HCEC 1CT (cell line): ENCODE results near the gene ATP1B1.
"Not testable (repeated sequence)": the region's sequence is repeated elsewhere in the genome, so short reads cannot be mapped to it uniquely, and the experiment has no call there.

Experiments used
- DNase-seq: peaks from one replicate; pipeline ENCODE4 v3.0.0-alpha.2; 2017

ATP1B1 gene

DNA sequence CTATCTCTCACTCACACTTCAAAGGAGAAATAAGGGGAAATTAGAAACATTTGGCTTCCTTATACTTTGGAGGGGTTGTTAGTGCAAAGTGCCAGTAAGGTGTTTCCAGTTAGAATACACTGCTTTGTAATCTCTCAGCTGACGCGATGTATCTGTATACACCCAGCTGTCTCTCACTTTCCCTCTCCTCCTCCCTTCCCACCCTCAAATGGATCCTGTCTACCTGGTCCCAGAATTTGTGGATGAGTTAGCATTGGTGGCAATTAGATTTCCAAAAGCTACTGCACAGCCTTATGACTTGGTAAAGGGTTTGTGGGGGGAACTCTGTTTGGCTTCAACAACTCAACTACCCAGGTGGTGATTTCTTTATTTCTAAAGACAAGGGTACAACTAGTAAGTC lies 10.5 kb downstream of the ATP1B1 start:
- DNase-seq: no peak

GRCh38 chr1:169117599-169117998 lies 11.1 kb downstream of the ATP1B1 start:
- no peak for DNase-seq

DNA sequence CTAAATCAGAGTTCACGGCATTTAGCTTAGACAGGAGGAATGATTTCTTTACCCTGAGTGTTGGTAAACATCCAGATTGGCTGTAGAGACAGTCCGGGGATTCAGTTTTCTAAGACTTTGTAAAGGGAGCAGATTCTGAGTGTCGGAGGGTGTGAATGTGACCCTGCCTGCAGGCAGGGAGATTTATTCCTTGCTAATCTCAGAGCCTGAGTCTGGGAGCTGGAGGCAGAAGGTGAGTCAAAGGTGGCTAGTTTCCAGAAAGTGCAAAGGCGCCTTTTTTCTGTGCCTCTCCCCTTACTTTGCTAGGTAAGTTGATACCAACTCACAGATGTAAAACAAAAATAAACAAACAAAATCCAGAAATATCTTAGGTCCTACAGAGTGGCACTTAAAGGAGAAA lies 11.7 kb downstream of the ATP1B1 start:
- DNase-seq: no peak

GRCh38 chr1:169119405-169119804 lies 12.9 kb downstream of the ATP1B1 start:
- DNase-seq: peak; percentile 83

DNA sequence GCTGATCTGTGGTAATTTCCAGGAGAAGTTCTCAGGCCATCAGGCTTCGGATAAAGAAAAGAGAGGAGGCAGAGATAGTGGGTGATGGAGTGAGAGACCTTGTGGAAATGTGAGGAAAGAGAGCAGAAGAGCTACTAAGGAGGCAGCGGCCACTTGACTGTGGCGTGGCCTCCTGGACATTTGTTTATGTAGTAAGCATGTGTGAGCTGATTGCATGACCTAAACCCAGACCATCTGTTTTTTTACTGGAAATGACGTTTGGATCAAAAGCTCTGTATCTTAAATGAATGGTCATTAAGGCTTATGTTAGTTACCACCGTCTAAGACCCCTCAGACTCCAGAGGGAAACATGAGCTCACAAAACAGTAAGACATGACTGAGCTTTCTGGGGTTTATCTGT lies 13.6 kb downstream of the ATP1B1 start:
- DNase-seq: peak; percentile 31

GRCh38 chr1:169121146-169121923 lies 14.8 kb downstream of the ATP1B1 start:
- DNase-seq: peak; percentile 30

DNA sequence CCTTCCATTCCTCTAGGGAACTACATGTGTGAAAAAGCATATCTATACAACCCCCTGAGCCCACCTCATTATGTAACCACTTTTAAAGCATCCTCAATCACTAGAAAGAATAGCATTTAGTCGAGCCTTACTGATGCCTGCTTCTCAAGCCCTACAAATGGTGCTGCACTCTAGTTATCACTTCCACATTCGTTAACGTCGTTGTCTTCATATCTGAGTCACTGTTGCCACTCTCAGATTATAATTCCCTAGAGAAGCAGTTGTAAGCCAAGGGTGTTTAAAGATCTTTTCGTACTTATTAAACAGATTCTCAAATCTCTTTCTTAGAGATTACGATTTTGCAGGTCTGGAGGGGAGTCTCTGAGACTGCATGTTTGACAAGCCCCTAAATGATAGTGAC lies 16.5 kb downstream of the ATP1B1 start:
- DNase-seq: no peak

GRCh38 chr1:169124459-169124858 lies 18.0 kb downstream of the ATP1B1 start:
- no peak for DNase-seq

GRCh38 chr1:169125597-169125996 lies 19.1 kb downstream of the ATP1B1 start:
- not testable (repeated sequence) for DNase-seq

DNA sequence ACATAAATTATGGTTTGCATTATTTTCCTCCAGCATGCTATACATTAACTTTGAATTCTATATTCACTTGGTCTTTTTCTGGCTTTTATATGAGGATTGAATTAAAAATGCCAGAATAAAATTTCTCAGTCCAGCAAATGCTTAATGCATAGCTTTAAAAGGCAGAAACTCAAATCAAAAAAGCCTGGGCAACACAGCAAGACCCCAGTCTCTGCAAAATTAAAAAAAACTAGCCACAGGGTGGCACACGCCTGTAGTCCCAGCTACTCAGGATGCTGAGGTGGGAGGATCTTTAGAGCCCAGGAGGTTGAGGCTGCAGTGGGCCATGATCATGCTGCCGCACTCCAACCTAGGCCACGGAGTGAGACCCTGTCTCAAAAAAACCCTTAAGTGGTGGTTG lies 19.8 kb downstream of the ATP1B1 start:
- no peak for DNase-seq

GRCh38 chr1:169127305-169127704 lies 20.8 kb downstream of the ATP1B1 start:
- no peak for DNase-seq

DNA sequence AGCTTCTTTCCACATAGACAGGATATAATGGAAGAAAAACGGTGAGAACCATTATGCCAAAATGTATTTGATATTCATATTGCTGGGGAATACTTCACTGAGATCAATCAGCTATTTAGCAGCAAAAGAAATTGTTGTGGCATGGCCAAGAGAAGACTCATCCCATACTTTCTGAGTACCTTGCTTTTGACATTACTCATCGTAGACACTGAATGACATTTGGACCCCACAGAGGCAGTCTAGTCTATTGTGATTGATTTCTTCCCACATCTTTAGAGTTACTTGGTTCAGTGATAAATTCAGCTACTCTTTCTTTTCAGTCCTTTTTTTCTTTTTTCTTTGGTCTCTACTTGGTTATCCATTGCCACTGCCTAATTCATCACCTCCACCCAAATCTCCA lies 22.1 kb downstream of the ATP1B1 start:
- DNase-seq: no peak

DNA sequence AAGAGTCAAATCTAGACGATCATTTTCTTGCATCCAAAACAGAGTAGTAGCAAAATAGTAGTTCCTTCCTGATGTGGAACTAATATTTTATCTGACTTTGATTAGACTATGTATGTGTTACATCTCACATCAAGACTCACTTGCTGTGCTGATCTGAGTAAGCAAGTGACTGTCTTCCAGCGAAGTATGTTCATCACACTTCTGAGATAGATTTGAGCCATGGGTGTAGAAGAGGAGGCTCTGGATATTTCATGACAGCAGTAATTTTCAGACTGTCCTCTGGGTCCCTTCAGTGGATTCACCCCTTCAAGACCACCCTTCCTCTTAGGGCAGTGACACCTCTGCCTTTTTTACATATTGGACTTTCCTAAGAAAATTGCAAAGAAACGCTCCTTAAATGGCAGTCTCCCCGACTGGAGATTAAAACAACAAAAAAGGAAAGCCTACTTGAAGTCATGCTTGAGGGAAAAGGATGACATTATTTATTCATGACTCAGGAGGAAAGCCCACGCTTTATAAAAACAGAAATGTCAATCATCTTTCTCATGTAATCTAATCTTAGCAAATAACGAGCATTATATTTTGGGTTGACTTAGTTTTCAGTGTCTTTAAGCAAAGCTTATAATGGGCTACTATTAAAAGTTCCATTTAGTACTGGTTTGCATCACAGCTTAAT lies 22.8 kb downstream of the ATP1B1 start:
- DNase-seq: peak; percentile 36

- no peak for DNase-seq
Observed at GRCh38 chr1:169130683-169131082, 24.2 kb downstream of the ATP1B1 start.

DNA sequence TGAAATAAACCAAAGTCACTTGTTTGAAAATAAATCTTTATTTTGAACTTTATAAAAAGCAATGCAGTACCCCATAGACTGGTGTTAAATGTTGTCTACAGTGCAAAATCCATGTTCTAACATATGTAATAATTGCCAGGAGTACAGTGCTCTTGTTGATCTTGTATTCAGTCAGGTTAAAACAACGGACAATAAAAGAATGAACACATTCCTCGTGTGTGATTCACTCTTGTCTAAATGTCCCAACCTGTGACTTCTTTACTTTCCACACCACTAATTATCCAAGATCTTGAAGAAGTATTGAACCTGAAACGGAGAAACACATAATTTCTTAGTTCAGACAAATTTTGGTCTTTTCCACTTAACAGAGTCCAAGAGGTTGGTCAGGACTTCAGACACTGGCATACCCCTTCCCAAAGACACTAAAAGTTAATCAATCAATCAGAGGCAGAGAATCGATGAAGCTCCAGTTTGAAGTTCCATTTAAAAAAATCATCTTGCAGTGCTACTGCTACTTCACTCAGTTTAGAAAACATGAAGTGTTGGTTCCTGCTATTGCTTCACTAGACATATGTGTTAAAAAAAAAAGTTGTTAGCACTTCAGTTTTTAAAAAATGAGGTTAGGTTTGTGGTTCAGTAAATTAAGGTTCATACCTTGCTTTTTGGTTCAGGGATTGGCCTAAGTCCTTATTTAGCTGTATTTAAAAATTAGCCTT lies 26.2 kb downstream of the ATP1B1 start:
- no peak for DNase-seq

GRCh38 chr1:169133228-169133576 lies 26.7 kb downstream of the ATP1B1 start:
- DNase-seq: no peak

- no peak for DNase-seq
Observed at GRCh38 chr1:169133801-169134502, 27.5 kb downstream of the ATP1B1 start.

DNA sequence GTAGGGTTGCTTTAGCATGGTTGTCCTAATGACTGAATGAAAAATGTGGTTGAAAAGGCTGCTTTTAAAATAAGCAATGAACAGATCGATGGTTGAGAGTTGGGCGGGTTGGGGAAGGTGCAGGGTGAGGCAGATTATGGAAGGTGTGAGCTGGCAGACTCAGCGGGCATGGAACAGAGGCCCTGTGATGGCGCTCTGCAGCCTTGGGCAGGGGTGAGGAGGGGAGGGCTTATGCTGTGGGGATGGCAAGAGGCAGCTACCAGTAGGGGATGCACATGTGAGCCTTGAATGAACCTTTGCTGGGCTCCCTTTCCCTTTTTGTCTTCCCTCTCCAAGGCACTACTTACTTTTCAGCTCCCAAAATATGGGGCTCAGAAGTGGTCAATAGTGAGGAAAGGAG lies 30.9 kb downstream of the ATP1B1 start:
- no peak for DNase-seq

GRCh38 chr1:169138866-169139670 lies 32.6 kb downstream of the ATP1B1 start:
- no peak for DNase-seq

GRCh38 chr1:169141356-169141755 lies 34.9 kb downstream of the ATP1B1 start:
- no peak for DNase-seq

GRCh38 chr1:169142129-169142528 lies 35.6 kb downstream of the ATP1B1 start:
- no peak for DNase-seq

DNA sequence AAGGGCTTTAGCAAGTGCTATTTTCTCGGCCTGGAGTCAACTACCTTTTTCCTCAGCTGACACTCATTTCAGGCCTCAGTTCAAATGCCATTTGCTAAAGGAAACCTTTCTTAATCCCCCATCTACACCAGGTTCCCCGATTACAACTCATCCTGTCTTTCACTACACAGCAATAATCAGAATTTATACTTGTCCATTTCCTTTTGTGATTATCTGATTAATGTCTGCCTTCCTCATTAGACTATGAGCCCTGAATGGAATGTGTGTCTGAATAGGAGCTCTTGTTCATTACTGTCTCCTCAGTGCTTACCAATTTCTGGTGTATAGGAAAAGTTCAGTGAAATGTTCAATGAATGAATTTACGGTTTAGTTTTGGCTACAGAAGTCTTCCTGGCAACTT lies 36.9 kb downstream of the ATP1B1 start:
- no peak for DNase-seq

DNA sequence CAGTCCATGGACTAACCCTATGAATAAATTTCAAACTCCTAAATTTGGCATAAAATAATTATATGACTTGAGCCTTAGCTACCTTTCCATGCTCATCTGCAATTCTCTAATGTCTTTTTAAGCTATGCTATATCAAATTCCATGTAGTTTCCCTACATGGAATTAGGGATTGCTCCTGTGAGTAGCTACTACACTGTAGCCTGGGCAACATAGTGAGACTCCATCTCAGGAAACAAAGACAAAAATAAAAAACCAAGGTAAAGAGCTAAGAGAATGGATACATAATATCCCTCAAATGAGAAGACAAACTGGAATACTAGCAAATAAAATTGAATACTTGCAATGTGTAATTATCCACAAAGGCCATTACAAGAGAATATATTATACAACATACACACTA lies 37.5 kb downstream of the ATP1B1 start:
- DNase-seq: no peak
